HG03442 (cell line): ENCODE results near the gene RTL1.

Experiments
- ATAC-seq: cut with Tn5 transposase; IDR thresholded peaks from one replicate; pipeline ENCODE4 v1.9.1; 2021; ENCODE audit warnings: mild to moderate bottlenecking, moderate library complexity; ENCODE audit not compliant: unreplicated experiment

Gene RTL1

GRCh38 chr14:100866666-100867630 lies 36.6 kb downstream of the RTL1 start:
- ATAC-seq = no peak

DNA sequence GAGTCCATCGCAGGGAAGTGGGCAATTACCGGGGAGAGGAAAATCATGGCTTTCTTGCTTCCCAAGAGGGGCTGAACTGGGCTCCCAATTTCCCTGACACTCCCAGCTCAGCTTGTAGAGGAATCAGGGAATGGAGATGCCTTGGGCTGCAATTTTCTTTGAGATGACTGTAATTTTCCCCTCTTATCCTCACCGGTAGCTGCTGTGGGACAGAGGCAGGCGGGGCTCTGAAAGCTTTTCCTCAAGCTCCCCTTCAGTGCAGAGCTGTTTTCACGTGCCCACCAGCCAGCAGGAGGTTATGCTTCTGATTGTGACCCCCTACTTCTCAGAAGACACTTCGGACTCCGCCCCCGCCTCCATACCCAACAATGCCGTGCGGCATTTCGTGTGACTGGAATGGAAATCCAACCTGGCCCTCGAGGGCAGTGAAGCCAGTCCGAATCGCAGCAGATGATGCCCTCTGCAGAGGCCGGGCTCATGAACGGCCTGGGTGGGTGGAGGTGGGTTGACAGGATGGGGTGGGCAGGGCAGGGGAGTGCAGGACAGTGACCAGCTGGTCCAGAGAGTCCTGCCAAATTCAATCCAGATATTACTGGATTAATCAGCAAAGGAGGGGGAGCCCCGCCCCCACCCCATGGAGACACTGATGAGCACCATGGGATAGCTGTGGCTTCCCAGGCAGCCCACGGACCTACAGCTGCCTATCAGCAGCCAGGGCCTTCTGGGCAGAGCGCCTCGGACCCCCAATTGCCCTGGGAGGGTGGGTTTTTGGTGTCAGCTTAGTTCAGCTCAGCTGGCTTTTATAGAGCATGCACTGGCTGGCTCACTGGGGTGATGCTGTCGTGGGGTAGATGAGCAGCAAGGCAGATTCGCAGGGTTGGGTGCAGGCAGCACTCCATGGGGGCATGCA lies 37.6 kb downstream of the RTL1 start:
- no peak for ATAC-seq

GRCh38 chr14:100864960-100865681 lies 38.4 kb downstream of the RTL1 start:
- ATAC-seq = no peak

- ATAC-seq = no peak
These were observed 39.3 kb downstream of the RTL1 start for GRCh38 chr14:100864206-100864605.

DNA sequence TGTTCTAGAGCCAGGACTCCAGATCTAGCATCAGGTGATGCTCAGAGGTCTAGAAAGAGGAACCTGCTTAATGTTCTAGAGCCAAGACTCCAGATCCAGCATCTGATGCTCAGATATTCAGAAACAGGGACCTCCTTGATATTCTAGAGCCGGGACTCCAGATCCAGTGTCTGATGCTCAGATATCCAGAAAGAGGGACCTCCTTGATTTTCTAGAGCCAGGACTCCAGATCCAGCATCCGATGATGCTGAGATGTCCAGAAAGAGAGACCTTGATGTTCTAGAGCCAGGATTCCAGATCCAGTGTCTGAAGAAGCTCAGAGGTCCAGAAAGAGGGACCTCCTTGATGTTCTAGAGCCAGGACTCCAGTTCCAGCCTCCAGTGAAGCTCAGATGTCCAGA lies 40.7 kb downstream of the RTL1 start:
- no peak for ATAC-seq

DNA sequence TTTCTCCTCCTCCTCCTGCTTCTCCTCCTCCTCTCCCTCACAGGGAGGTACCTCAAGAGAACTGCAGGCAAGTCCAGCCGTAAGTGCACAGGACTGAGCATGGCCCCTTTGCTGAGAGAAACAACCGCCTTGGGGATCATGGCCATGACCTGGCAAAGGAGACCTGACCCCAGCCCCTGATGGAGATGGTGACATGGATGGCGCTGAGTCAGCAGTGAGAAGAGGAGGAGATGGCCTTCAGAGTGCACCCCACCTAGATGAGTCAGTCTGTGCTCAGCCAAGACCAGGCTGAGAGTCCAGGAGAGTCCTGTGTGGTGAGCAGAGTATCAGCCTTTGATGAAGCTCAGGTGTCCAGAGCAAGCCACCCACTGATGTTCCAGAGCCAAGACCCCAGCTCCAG lies 41.2 kb downstream of the RTL1 start:
- no peak for ATAC-seq

- ATAC-seq = no peak
These were observed 41.6 kb downstream of the RTL1 start for GRCh38 chr14:100861937-100862247.

GRCh38 chr14:100861188-100861936 lies 42.2 kb downstream of the RTL1 start:
- ATAC-seq = no peak

GRCh38 chr14:100860556-100861187 lies 42.9 kb downstream of the RTL1 start:
- ATAC-seq = no peak

- ATAC-seq = no peak
These were observed 43.7 kb downstream of the RTL1 start for GRCh38 chr14:100859781-100860180.

GRCh38 chr14:100858838-100859220 lies 44.7 kb downstream of the RTL1 start:
- ATAC-seq = no peak

GRCh38 chr14:100857923-100858837 lies 45.3 kb downstream of the RTL1 start:
- no peak for ATAC-seq

- ATAC-seq = no peak
These were observed 46.1 kb downstream of the RTL1 start for GRCh38 chr14:100857233-100857922.

- ATAC-seq = no peak
These were observed 47.2 kb downstream of the RTL1 start for GRCh38 chr14:100856056-100856950.

DNA sequence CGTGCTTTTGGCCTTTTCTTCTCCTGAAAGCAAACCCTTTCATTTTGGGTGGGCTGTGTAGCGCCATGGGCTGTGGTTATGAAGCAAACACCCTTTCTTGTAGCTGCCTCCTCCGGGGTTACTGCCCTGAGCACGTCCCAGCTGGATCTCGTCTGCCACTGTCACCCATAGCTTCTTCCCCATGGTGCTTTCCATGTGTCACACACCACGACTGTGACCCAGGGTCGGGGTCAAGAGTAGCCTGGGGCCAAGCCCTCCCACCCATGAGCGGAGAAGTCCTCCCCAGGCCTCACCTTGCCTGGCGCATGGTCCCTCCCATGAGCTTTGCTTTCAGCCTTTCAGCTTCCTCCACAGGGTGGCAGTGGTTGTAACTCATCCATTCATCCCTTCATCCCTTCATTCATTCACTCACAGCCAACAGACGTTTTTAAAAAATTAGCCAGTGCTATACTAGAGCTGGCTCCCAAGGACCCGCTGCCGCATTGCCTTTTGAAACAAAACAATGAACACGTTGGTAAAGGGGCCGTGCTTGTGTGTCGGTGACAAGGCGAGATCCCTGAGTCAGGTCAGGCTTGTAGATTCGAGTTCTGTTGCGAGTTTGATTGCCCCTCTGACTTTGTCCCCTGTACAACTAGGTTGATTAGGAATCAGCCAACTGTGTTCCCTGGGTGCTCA lies 48.1 kb downstream of the RTL1 start:
- ATAC-seq = no peak

GRCh38 chr14:100854435-100854834 lies 49.1 kb downstream of the RTL1 start:
- no peak for ATAC-seq
